OCI-LY1 (cell line): ENCODE results near the gene MLH3.

Experiments
- H2AFZ ChIP-seq: fragments of 200-600 bp; sonication (generic), shearing (Covaris generic); 2 replicates; pipeline ENCODE4 v1.6.0; 2014; ENCODE audit warnings: antibody characterized with exemption, mild to moderate bottlenecking, low read length
- H3F3A ChIP-seq: fragments of 200-600 bp; sonication (generic), shearing (Covaris generic); 2 replicates; pipeline ENCODE4 v1.6.0; 2014; ENCODE audit warnings: mild to moderate bottlenecking, antibody characterized with exemption, low read length, moderate library complexity; ENCODE audit not compliant: insufficient read depth
- H3K27ac ChIP-seq: fragments of 200-600 bp; sonication (generic); 2 replicates; pipeline ENCODE4 v1.5.1; 2014; ENCODE audit warnings: low read length, mixed run types, mild to moderate bottlenecking, low read depth; ENCODE audit not compliant: poor library complexity, severe bottlenecking
- H3K27me3 ChIP-seq: fragments of 200-600 bp; sonication (generic); 2 replicates; pipeline ENCODE4 v1.6.0; 2014; ENCODE audit warnings: antibody characterized with exemption, mild to moderate bottlenecking, low read length, moderate library complexity; ENCODE audit not compliant: insufficient read depth
- H3K36me3 ChIP-seq: fragments of 200-600 bp; sonication (generic); 2 replicates; pipeline ENCODE4 v1.6.1; 2014; ENCODE audit warnings: mild to moderate bottlenecking, antibody characterized with exemption, low read length, moderate library complexity, mixed read lengths; ENCODE audit not compliant: insufficient read depth
- H3K4me1 ChIP-seq: fragments of 200-600 bp; sonication (generic); 2 replicates; pipeline ENCODE4 v1.5.1; 2014; ENCODE audit warnings: mild to moderate bottlenecking, low read length, moderate library complexity; ENCODE audit not compliant: insufficient read depth, severe bottlenecking
- H3K4me2 ChIP-seq: fragments of 200-600 bp; sonication (generic), shearing (Covaris generic); 2 replicates; pipeline ENCODE4 v1.6.1; 2014; ENCODE audit warnings: low read length
- H3K4me3 ChIP-seq: fragments of 200-600 bp; sonication (generic); 2 replicates; pipeline ENCODE4 v1.5.1; 2014; ENCODE audit warnings: low read length, low read depth, mild to moderate bottlenecking, mixed read lengths; ENCODE audit not compliant: poor library complexity, severe bottlenecking
- H3K79me2 ChIP-seq: fragments of 200-600 bp; shearing (Covaris generic); 2 replicates; pipeline ENCODE4 v1.6.1; 2016; ENCODE audit warnings: mixed run types, low read length, mixed read lengths; ENCODE audit not compliant: insufficient read depth
- H3K9ac ChIP-seq: fragments of 200-600 bp; sonication (generic), shearing (Covaris generic); 2 replicates; pipeline ENCODE4 v1.6.1; 2014; ENCODE audit warnings: mild to moderate bottlenecking, low read length, mixed read lengths
- H3K9me2 ChIP-seq: fragments of 200-600 bp; sonication (generic), shearing (Covaris generic); 2 replicates; pipeline ENCODE4 v1.6.1; 2014; ENCODE audit warnings: low read depth, mild to moderate bottlenecking, low read length, mixed read lengths
- H3K9me3 ChIP-seq: fragments of 200-600 bp; shearing (Covaris generic); 2 replicates; pipeline ENCODE4 v1.6.1; 2014; ENCODE audit warnings: low read length, mixed read lengths
- H4K20me1 ChIP-seq: fragments of 200-600 bp; sonication (generic), shearing (Covaris generic); 2 replicates; pipeline ENCODE4 v1.6.0; 2016; ENCODE audit warnings: mild to moderate bottlenecking, low read length; ENCODE audit not compliant: insufficient read depth
- EZH2 ChIP-seq: fragments of 200-600 bp; sonication (generic), shearing (Covaris generic); IDR thresholded peaks from 2 replicates; pipeline ENCODE4 v1.8.0; 2017; ENCODE audit warnings: borderline replicate concordance, mixed run types, mild to moderate bottlenecking, antibody characterized with exemption, low read length, moderate library complexity, mixed read lengths
- TF ChIP-seq, protein P1 (sequence below): fragments of 200-600 bp; sonication (generic), shearing (Covaris generic); IDR thresholded peaks from 2 replicates; pipeline ENCODE4 v1.5.1; 2017; ENCODE audit warnings: mild to moderate bottlenecking, antibody characterized with exemption, low read length, moderate library complexity, mixed read lengths

MLH3 gene

DNA sequence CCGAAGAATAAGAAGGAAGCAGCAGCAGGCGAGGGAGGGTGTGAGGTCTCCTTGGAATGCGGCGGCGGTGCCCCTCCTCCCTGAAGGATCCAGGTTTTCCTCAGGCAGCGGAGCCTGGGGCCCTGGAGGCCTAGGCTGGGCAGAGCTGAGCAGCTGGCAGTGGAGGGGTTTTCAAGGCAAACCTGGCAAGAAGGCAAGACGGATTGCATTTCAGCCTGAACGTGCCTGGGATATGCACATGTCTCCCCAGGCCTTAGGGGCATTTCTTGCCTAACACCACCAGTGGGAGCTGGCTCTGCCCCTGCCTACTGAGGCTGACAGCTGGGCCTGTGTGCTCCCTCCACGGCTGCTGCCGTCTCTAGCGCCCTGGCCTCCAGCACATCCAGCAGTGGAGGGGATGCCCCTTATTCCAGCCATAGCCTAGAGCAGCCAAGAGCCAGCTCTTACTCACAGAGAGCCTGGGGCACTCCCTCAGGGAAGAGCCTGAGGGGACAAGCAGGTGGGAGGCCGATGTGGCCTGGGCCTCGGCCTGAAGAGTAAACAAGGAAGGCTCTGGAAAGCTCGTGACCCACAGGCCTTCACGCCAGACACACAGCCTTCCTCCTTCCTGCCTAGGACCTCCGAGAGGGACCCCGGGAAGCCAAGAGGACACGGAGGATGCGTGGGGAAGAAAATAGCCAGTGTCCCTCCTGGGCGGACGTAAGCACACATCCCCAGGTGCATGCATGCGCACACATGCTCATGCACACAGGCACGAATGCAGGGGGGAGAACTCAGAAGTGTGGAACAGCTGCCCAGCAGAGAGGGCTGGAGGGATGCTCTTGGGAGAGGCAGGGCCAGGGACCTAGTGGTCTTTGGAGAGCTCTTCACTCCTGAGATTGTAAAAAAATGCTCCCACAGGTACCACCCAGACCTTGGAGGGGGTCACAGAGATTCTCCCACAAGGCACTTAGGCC, 71.5 kb downstream of the MLH3 start:
- H2AFZ ChIP-seq: no peak overlapping the region
- H3K9me3 ChIP-seq: no peaks in the 10 kb centered on the region
- H3K27ac ChIP-seq: no peak overlapping the region
- H3K27me3 ChIP-seq: peaks cover 6% of the 10 kb centered on the region; the same call in 1 of the 2 replicates
- H3K4me3 ChIP-seq: no peak overlapping the region
- H3K79me2 ChIP-seq: no peaks in the 10 kb centered on the region
- H3K9me2 ChIP-seq: no peaks in the 10 kb centered on the region
- no peaks in the 10 kb centered on the region for H3F3A ChIP-seq
- TF ChIP-seq, protein P1, sequence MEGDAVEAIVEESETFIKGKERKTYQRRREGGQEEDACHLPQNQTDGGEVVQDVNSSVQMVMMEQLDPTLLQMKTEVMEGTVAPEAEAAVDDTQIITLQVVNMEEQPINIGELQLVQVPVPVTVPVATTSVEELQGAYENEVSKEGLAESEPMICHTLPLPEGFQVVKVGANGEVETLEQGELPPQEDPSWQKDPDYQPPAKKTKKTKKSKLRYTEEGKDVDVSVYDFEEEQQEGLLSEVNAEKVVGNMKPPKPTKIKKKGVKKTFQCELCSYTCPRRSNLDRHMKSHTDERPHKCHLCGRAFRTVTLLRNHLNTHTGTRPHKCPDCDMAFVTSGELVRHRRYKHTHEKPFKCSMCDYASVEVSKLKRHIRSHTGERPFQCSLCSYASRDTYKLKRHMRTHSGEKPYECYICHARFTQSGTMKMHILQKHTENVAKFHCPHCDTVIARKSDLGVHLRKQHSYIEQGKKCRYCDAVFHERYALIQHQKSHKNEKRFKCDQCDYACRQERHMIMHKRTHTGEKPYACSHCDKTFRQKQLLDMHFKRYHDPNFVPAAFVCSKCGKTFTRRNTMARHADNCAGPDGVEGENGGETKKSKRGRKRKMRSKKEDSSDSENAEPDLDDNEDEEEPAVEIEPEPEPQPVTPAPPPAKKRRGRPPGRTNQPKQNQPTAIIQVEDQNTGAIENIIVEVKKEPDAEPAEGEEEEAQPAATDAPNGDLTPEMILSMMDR: no peak
- no peak for TF ChIP-seq EZH2
- no peaks in the 10 kb centered on the region for H3K4me1 ChIP-seq
- no peaks in the 10 kb centered on the region for H3K36me3 ChIP-seq
- H3K4me2 ChIP-seq: no peak overlapping the region
- H4K20me1 ChIP-seq: no peaks in the 10 kb centered on the region
- H3K9ac ChIP-seq: no peak overlapping the region

DNA sequence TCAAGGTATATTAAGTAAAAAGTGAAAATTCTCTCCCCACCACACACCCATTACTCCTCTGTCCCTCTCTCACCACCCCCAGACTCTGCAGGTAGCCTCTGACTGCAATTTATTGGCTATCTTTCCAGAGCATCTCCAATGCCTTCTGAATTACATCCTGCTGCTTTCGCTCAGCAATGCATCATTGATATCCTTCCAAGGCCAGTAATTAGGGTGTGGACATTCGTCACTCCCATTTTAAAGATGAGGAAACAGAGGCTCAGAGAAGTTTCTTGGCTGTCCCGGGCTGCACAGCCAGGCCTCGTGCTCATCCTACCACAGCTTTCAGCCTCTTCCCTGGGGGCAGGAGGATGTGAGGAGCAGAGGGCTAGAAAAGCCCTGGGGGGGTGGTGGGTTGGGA, 72.2 kb downstream of the MLH3 start:
- no peaks in the 10 kb centered on the region for H3K9me3 ChIP-seq
- no peak overlapping the region for H3K4me3 ChIP-seq
- no peaks in the 10 kb centered on the region for H4K20me1 ChIP-seq
- H3F3A ChIP-seq: no peaks in the 10 kb centered on the region
- H3K36me3 ChIP-seq: no peaks in the 10 kb centered on the region
- H3K9ac ChIP-seq: no peak overlapping the region
- H3K9me2 ChIP-seq: no peaks in the 10 kb centered on the region
- H3K27me3 ChIP-seq: peaks cover 6% of the 10 kb centered on the region; the same call in 1 of the 2 replicates
- H2AFZ ChIP-seq: no peak overlapping the region
- H3K27ac ChIP-seq: no peak overlapping the region
- no peak overlapping the region for H3K4me2 ChIP-seq
- H3K4me1 ChIP-seq: no peaks in the 10 kb centered on the region
- no peaks in the 10 kb centered on the region for H3K79me2 ChIP-seq
- TF ChIP-seq EZH2: no peak
- TF ChIP-seq, protein P1: no peak

DNA sequence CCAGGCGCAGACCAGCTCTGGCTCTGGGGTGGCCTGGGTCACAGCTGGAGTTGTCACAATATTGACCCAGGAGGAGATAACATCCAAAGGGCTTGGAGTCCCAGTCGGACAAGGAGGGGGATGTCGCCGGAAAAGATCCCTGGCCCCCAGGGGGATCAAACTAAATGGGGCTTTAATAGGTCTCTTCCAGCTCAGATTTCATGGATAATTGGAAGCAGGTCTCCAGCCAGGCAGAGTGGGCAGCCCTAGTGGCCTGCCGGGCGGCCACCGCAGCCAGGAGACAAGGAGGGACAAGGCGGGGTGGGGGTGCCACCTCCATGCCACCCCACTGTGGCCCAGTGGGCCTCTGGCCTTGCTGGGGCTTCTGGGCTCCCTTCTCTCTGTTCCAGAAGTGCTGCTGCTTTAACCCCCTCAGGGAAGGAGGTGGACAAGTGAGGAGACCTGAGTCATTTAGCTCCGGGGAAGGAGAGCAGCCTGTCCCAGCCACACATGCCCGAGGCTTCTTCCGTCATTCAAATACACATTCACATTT, 72.8 kb downstream of the MLH3 start:
- Histone ChIP-seq H3K4me3 (no peak overlapping the region), H3K4me1 (no peaks in the 10 kb centered on the region), H3K4me2 (no peak overlapping the region), H3K9me2 (no peaks in the 10 kb centered on the region), H3F3A (no peaks in the 10 kb centered on the region), H3K9ac (no peak overlapping the region), H3K36me3 (no peaks in the 10 kb centered on the region), H3K27ac (no peak overlapping the region), H2AFZ (no peak overlapping the region), H3K79me2 (no peaks in the 10 kb centered on the region), H4K20me1 (no peaks in the 10 kb centered on the region), H3K9me3 (no peaks in the 10 kb centered on the region), H3K27me3 (peaks cover 6% of the 10 kb centered on the region; the same call in 1 of the 2 replicates)
- TF ChIP-seq, protein P1: no peak
- no peak for TF ChIP-seq EZH2
